Activated naive CD4-positive, alpha-beta T cell treated with anti-CD3 and anti-CD28 coated beads, Interleukin-2, amount 10 ng/mL, durations not matched to agents 5 hours and 36 hours (primary cell): ENCODE data around the gene KRTAP4-2. TPM values are rescaled to one million over a fixed set of nuclear protein-coding genes. Genes with fewer than 3 reads are reported as not detected.

ENCODE experiments used
- total RNA-seq, 2 experiments: library from RNA; stranded (reverse); gene quantifications; one replicate each; pipeline ENCODE4 v1.2.3, GENCODE V29; 2021

KRTAP4-2 gene
- not detected for total RNA-seq

DNA sequence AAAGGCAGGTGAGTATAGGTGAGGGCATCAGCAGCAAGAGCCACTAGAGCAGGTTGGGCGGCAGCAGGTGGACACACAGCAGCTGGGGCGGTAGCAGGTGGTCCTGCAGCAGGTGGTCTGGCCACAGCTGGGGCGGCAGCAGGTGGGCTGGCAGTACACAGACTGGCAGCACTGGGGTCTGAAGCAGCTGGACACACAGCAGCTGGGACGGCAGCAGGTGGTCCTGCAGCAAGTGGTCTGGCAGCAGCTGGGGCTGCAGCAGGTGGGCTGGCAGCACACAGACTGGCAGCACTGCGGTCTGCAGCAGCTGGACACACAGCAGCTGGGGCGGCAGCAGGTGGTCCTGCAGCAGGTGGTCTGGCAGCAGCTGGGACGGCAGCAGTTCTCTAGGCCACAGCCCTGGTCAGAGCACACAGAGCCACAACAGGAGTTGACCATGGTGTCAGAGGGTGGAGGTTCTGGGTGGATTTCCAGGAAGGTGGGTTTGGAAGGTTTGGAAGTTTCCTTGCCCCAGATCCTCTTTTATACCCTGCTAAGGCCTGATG, at the start of gene KRTAP4-2:
Gene KRTAP4-2, minus strand, starts transcription at position 495 of the 545 bp plus-strand sequence. Its CDS starts 57 bp downstream, at position 438.

GRCh38 chr17:41226598-41227095, 48.6 kb upstream of the KRTAP4-2 start, which contains the start of gene KRTAP9-2:
TSS of gene KRTAP9-2 (plus strand) at chr17:41226648. CDS start at chr17:41226655, 7 bp downstream.

GRCh38 chr17:41189837-41190318, 11.9 kb upstream of the KRTAP4-2 start, which contains the start of gene KRTAP9-1:
TSS of gene KRTAP9-1 (plus strand) at chr17:41189887. CDS start at chr17:41189887, 0 bp downstream.

DNA sequence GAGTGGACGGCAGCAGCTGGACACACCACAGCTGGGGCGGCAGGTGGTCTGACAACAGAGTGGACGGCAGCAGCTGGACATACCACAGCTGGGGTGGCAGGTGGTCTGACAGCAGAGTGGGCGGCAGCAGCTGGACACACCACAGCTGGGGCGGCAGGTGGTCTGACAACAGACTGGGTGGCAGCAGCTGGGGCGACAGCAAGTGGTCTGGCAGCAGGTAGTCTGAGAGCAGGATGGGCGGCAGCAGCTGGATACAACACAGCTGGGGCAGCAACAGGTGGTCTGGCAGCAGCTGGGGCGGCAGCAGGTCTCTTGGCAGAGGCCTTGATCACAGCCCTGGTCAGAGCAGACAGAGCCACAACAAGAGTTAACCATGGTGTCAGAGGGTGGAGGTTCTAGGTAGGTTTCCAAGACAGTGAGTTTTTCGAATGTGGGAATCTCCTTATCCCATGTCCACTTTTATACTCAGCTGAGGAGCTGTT, 6.5 kb upstream of the KRTAP4-2 start, which contains the start of gene KRTAP4-1:
Gene KRTAP4-1, minus strand, starts transcription at position 432 of the 482 bp plus-strand sequence. Its CDS starts 57 bp downstream, at position 375.

GRCh38 chr17:41168121-41168520, 9.9 kb downstream of the KRTAP4-2 start, which contains the start of gene KRTAP4-3:
TSS of gene KRTAP4-3 (minus strand) at chr17:41168221. CDS start at chr17:41168172, 49 bp downstream.

DNA sequence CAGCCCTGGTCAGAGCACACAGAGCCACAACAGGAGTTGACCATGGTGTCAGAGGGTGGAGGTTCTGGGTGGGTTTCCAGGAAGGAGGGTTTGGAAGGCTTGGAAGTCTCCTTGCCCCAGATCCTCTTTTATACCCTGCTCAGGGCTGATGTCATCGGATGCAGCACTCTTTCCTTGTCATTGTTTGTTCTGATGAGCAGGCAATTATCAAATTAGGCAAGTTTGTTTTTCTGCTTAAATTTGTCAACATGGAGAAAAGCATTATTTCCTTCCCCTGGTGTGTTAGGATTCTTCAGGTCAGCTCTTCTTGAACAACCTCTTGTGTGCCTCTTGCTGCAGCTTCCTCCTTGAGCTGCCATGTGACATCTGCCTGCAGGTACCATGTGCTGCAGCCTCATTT, 17.4 kb downstream of the KRTAP4-2 start, which contains the start of gene KRTAP4-4:
Gene KRTAP4-4, minus strand, starts transcription at position 101 of the 400 bp plus-strand sequence. Its CDS starts 57 bp downstream, at position 44.

GRCh38 chr17:41149652-41149985, 28.4 kb downstream of the KRTAP4-2 start, which contains the start of gene KRTAP4-5:
TSS of gene KRTAP4-5 (minus strand) at chr17:41149825. CDS start at chr17:41149767, 58 bp downstream.

GRCh38 chr17:41140360-41141131, 37.5 kb downstream of the KRTAP4-2 start, which contains the start of gene KRTAP4-6:
TSS of gene KRTAP4-6 (minus strand) at chr17:41140544. CDS start at chr17:41140487, 57 bp downstream.

Other genes with a start within 250 kb of the KRTAP4-2 start
- gene KRT23, start 240.6 kb downstream of the KRTAP4-2 start, total RNA-seq, result not detected
- not detected for gene KRT39, start 211.3 kb downstream of the KRTAP4-2 start, total RNA-seq
- not detected for gene KRT40, start 193.9 kb downstream of the KRTAP4-2 start, total RNA-seq
- not detected for gene KRTAP3-3, start 184.1 kb downstream of the KRTAP4-2 start, total RNA-seq
- not detected for gene KRTAP3-2, start 178.3 kb downstream of the KRTAP4-2 start, total RNA-seq
- gene KRTAP3-1, start 169.1 kb downstream of the KRTAP4-2 start, total RNA-seq, result not detected
- not detected for gene KRTAP1-5, start 151.0 kb downstream of the KRTAP4-2 start, total RNA-seq
- not detected for gene KRTAP1-4, start 148.0 kb downstream of the KRTAP4-2 start, total RNA-seq
- gene KRTAP1-3, start 143.3 kb downstream of the KRTAP4-2 start, total RNA-seq, result not detected
- not detected for gene KRTAP1-1, start 136.8 kb downstream of the KRTAP4-2 start, total RNA-seq
- gene KRTAP2-1, start 130.9 kb downstream of the KRTAP4-2 start, total RNA-seq, result not detected
- not detected for gene KRTAP2-2, start 123.0 kb downstream of the KRTAP4-2 start, total RNA-seq
- gene KRTAP2-3, start 118.1 kb downstream of the KRTAP4-2 start, total RNA-seq, result not detected
- gene KRTAP2-4, start 112.3 kb downstream of the KRTAP4-2 start, total RNA-seq, result not detected
- gene KRTAP4-7, start 94.1 kb downstream of the KRTAP4-2 start, total RNA-seq, result not detected
- not detected for gene KRTAP4-8, start 80.1 kb downstream of the KRTAP4-2 start, total RNA-seq
- not detected for gene KRTAP4-16, start 76.0 kb downstream of the KRTAP4-2 start, total RNA-seq
- not detected for gene KRTAP4-9, start 72.8 kb downstream of the KRTAP4-2 start, total RNA-seq
- not detected for gene KRTAP4-11, start 59.8 kb downstream of the KRTAP4-2 start, total RNA-seq
- not detected for gene KRTAP4-12, start 54.0 kb downstream of the KRTAP4-2 start, total RNA-seq
- not detected for gene KRTAP4-6, start 37.7 kb downstream of the KRTAP4-2 start, total RNA-seq
- gene KRTAP4-5, start 28.4 kb downstream of the KRTAP4-2 start, total RNA-seq, result not detected
- not detected for gene KRTAP4-4, start 17.5 kb downstream of the KRTAP4-2 start, total RNA-seq
- not detected for gene KRTAP4-3, start 10.0 kb downstream of the KRTAP4-2 start, total RNA-seq
- gene KRTAP4-1, start 6.7 kb upstream of the KRTAP4-2 start, total RNA-seq, result not detected
- gene KRTAP9-1, start 11.7 kb upstream of the KRTAP4-2 start, total RNA-seq, result not detected
- gene KRTAP9-2, start 48.4 kb upstream of the KRTAP4-2 start, total RNA-seq, result not detected
- gene KRTAP9-3, start 54.2 kb upstream of the KRTAP4-2 start, total RNA-seq, result not detected
- not detected for gene KRTAP9-8, start 59.8 kb upstream of the KRTAP4-2 start, total RNA-seq
- not detected for gene KRTAP9-4, start 71.5 kb upstream of the KRTAP4-2 start, total RNA-seq
- not detected for gene KRTAP9-9, start 77.2 kb upstream of the KRTAP4-2 start, total RNA-seq
- gene KRTAP9-6, start 87.2 kb upstream of the KRTAP4-2 start, total RNA-seq, result not detected
- not detected for gene KRTAP9-7, start 97.5 kb upstream of the KRTAP4-2 start, total RNA-seq
- under 1 TPM in 1 of 2 experiments, not detected in 1; 0.20 TPM for gene KRTAP29-1, start 124.6 kb upstream of the KRTAP4-2 start, total RNA-seq
- gene KRTAP16-1, start 131.1 kb upstream of the KRTAP4-2 start, total RNA-seq, result under 1 TPM in 1 of 2 experiments, not detected in 1; 0.14 TPM
- gene KRTAP17-1, start 137.5 kb upstream of the KRTAP4-2 start, total RNA-seq, result not detected
- not detected for gene KRT33A, start 172.6 kb upstream of the KRTAP4-2 start, total RNA-seq
- not detected for gene KRT33B, start 191.6 kb upstream of the KRTAP4-2 start, total RNA-seq
- not detected for gene KRT34, start 204.1 kb upstream of the KRTAP4-2 start, total RNA-seq
- not detected for gene KRT31, start 219.4 kb upstream of the KRTAP4-2 start, total RNA-seq
- not detected for gene KRT37, start 246.4 kb upstream of the KRTAP4-2 start, total RNA-seq